A549 (cell line): ENCODE results near the gene MVB12B.

Experiments used
- CEBPB ChIP-seq, 2 experiments: fragments of >200 bp in 1 of 2; sonication (Bioruptor Twin) in 1 of 2; formaldehyde crosslinking in 1 of 2; IDR thresholded peaks; 2 replicates each; pipeline ENCODE4 v1.6.1; 2012 to 2016
- EP300 ChIP-seq, 2 experiments: fragments of >200 bp; sonication (Bioruptor Twin); formaldehyde crosslinking; IDR thresholded peaks; 2 replicates in 1 of 2; 3 replicates in 1 of 2; pipeline ENCODE4 v1.6.1; 2016 to 2017
- KDM1A ChIP-seq: fragments of 200-600 bp; sonication (generic); IDR thresholded peaks from 2 replicates; pipeline ENCODE4 v1.6.1; 2016; ENCODE audit warnings: low read depth, mild to moderate bottlenecking
- POLR2A ChIP-seq: IDR thresholded peaks from 2 replicates; pipeline ENCODE4 v1.6.1; 2012; ENCODE audit warnings: mild to moderate bottlenecking, low read length
- RFX5 ChIP-seq: fragments of 450-650 bp; IDR thresholded peaks from 2 replicates; pipeline ENCODE4 v1.7.1; 2014; ENCODE audit warnings: antibody characterized with exemption, mild to moderate bottlenecking, moderate library complexity
- TF ChIP-seq, protein P1 (sequence below): fragments of 450-650 bp; IDR thresholded peaks from 2 replicates; pipeline ENCODE4 v1.6.1; 2014; ENCODE audit warnings: antibody characterized with exemption
- TF ChIP-seq, protein P2 (sequence below): fragments of >200 bp; sonication (Bioruptor Twin); formaldehyde crosslinking; IDR thresholded peaks from 3 replicates; pipeline ENCODE4 v1.5.1; 2016
- TF ChIP-seq, protein P3 (sequence below): fragments of 150-350 bp; IDR thresholded peaks from 2 replicates; pipeline ENCODE4 v1.6.1; 2014; ENCODE audit warnings: low read depth, mild to moderate bottlenecking, low read length

DNA sequence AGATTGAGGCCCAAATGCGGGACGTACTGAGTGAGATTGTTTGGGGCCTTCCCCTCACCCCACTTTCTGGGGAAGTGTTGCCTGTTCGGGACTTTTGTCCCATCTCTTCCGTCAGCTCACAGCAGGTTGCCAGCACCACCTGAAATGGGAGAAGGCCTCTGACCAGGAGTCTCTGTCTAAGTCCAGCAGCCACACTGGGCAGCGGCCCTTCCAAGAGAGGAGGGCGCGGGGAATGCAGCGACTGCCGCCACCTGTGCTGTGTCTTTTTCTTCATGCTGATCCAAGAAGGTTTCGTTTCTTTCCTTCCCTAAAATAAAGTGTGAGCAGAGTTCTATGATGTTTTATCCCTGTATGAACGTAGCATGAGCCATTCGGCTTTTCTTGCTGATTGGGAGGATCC, 152.9 kb downstream of the MVB12B start:
- TF ChIP-seq POLR2A (no peak), RFX5 (no peak), CEBPB (IDR thresholded peaks at IDR 0.05) (no peak), EP300 (IDR thresholded peaks at IDR 0.05) (no peak), KDM1A (no peak)
- TF ChIP-seq, protein P1, sequence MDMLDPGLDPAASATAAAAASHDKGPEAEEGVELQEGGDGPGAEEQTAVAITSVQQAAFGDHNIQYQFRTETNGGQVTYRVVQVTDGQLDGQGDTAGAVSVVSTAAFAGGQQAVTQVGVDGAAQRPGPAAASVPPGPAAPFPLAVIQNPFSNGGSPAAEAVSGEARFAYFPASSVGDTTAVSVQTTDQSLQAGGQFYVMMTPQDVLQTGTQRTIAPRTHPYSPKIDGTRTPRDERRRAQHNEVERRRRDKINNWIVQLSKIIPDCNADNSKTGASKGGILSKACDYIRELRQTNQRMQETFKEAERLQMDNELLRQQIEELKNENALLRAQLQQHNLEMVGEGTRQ = no peak
- TF ChIP-seq, protein P2, sequence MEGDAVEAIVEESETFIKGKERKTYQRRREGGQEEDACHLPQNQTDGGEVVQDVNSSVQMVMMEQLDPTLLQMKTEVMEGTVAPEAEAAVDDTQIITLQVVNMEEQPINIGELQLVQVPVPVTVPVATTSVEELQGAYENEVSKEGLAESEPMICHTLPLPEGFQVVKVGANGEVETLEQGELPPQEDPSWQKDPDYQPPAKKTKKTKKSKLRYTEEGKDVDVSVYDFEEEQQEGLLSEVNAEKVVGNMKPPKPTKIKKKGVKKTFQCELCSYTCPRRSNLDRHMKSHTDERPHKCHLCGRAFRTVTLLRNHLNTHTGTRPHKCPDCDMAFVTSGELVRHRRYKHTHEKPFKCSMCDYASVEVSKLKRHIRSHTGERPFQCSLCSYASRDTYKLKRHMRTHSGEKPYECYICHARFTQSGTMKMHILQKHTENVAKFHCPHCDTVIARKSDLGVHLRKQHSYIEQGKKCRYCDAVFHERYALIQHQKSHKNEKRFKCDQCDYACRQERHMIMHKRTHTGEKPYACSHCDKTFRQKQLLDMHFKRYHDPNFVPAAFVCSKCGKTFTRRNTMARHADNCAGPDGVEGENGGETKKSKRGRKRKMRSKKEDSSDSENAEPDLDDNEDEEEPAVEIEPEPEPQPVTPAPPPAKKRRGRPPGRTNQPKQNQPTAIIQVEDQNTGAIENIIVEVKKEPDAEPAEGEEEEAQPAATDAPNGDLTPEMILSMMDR = no peak
- TF ChIP-seq, protein P3, sequence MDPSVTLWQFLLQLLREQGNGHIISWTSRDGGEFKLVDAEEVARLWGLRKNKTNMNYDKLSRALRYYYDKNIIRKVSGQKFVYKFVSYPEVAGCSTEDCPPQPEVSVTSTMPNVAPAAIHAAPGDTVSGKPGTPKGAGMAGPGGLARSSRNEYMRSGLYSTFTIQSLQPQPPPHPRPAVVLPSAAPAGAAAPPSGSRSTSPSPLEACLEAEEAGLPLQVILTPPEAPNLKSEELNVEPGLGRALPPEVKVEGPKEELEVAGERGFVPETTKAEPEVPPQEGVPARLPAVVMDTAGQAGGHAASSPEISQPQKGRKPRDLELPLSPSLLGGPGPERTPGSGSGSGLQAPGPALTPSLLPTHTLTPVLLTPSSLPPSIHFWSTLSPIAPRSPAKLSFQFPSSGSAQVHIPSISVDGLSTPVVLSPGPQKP = no peak
